Measurements from ENCODE around the gene CDC42EP2.

CDC42EP2 gene

DNA sequence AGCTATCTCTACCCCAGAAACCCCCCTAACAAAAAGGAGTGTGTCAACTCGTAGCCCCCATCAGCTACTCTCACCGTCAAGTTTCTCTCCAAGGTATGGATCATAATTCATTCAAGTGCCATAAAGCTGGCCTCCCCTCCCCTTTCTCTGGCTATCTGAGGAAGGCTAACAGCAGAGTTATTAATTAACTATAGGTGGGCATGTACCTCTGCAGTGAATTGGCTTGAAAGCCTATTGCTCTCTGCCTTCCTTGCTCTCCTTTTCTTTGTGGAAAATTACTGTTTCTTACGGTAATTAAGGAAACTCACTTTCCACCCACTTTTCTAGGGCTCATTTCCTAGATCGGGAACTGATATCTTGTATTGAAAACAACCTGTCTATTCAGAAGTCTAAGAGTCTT, 38.8 kb upstream of the CDC42EP2 start:
- TF ChIP-seq, protein P1, sequence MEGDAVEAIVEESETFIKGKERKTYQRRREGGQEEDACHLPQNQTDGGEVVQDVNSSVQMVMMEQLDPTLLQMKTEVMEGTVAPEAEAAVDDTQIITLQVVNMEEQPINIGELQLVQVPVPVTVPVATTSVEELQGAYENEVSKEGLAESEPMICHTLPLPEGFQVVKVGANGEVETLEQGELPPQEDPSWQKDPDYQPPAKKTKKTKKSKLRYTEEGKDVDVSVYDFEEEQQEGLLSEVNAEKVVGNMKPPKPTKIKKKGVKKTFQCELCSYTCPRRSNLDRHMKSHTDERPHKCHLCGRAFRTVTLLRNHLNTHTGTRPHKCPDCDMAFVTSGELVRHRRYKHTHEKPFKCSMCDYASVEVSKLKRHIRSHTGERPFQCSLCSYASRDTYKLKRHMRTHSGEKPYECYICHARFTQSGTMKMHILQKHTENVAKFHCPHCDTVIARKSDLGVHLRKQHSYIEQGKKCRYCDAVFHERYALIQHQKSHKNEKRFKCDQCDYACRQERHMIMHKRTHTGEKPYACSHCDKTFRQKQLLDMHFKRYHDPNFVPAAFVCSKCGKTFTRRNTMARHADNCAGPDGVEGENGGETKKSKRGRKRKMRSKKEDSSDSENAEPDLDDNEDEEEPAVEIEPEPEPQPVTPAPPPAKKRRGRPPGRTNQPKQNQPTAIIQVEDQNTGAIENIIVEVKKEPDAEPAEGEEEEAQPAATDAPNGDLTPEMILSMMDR (IDR thresholded peaks at IDR 0.05; ENCODE audit: insufficient read depth, low read length, poor library complexity, severe bottlenecking), result no peak
- TF ChIP-seq EZH2phosphoT487 (conservative IDR thresholded peaks at IDR 0.05; ENCODE audit: low read length), result no peak
- Histone ChIP-seq H3K4me3 (ENCODE audit: insufficient read depth, low read length, poor library complexity, severe bottlenecking) (no peak overlapping the region), H3K9me2 (replicated peaks; ENCODE audit: insufficient read depth, low read length) (no peaks in the 10 kb centered on the region), H3K27me3 (ENCODE audit: low read length) (no peaks in the 10 kb centered on the region), H3K9me3 (ENCODE audit: insufficient read depth, low read length) (no peaks in the 10 kb centered on the region), H3K79me2 (ENCODE audit: insufficient read depth, low read length) (no peaks in the 10 kb centered on the region), H3F3A (ENCODE audit: insufficient read depth) (no peaks in the 10 kb centered on the region; the same call in 1 of the 2 replicates), H3K27ac (ENCODE audit: low read depth, low read length) (no peak overlapping the region), H3K9ac (ENCODE audit: low read length) (no peak overlapping the region), H3K4me2 (ENCODE audit: low read depth, low read length, poor library complexity, severe bottlenecking) (no peak overlapping the region), H4K20me1 (ENCODE audit: low read depth, low read length) (no peaks in the 10 kb centered on the region), H3K36me3 (ENCODE audit: low read length) (peaks cover 35% of the 10 kb centered on the region), H2AFZ (ENCODE audit: low read depth, low read length, severe bottlenecking) (no peak overlapping the region)

DNA sequence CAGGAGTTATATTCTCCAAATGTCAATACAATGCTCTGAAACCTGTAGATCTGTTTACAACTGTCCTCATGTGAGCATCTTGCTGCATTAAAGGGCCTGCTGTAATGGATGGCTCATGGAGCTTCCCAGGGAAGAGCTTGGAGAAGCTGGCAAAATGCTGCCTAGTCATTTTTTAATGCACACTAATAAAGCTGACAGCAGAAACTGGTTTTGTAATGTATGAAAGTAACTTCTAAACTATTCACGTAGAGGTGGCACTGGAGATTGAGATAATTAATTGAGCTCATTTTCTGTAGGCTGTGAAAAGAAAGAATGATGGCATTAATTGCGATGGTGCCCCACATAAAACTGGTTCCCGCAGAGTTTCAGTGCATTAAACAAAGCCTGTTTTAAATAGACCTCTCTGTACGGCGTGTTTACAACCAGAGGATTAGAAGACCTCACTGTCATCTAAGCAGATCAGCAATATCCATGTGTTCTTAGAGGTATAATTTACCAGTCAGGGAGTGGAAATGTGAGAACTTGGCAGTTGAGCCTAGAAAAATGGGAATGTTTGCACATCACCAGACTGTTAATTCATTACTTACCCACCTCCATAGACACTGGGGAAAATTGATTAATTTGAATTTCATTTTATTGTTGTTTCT, 36.9 kb upstream of the CDC42EP2 start:
- Histone ChIP-seq H3F3A (ENCODE audit: insufficient read depth) (no peaks in the 10 kb centered on the region; the same call in 1 of the 2 replicates), H3K27ac (ENCODE audit: low read depth, low read length) (no peak overlapping the region), H3K9me2 (replicated peaks; ENCODE audit: insufficient read depth, low read length) (no peaks in the 10 kb centered on the region), H3K27me3 (ENCODE audit: low read length) (no peaks in the 10 kb centered on the region), H3K9ac (ENCODE audit: low read length) (no peak overlapping the region), H3K9me3 (ENCODE audit: insufficient read depth, low read length) (no peaks in the 10 kb centered on the region), H3K4me2 (ENCODE audit: low read depth, low read length, poor library complexity, severe bottlenecking) (no peak overlapping the region), H4K20me1 (ENCODE audit: low read depth, low read length) (no peaks in the 10 kb centered on the region), H3K36me3 (ENCODE audit: low read length) (peaks cover 39% of the 10 kb centered on the region), H2AFZ (ENCODE audit: low read depth, low read length, severe bottlenecking) (no peak overlapping the region), H3K79me2 (ENCODE audit: insufficient read depth, low read length) (no peaks in the 10 kb centered on the region), H3K4me3 (ENCODE audit: insufficient read depth, low read length, poor library complexity, severe bottlenecking) (no peak overlapping the region)
- TF ChIP-seq EZH2phosphoT487 (conservative IDR thresholded peaks at IDR 0.05; ENCODE audit: low read length), result no peak
- TF ChIP-seq, protein P1 (IDR thresholded peaks at IDR 0.05; ENCODE audit: insufficient read depth, low read length, poor library complexity, severe bottlenecking), result no peak

DNA sequence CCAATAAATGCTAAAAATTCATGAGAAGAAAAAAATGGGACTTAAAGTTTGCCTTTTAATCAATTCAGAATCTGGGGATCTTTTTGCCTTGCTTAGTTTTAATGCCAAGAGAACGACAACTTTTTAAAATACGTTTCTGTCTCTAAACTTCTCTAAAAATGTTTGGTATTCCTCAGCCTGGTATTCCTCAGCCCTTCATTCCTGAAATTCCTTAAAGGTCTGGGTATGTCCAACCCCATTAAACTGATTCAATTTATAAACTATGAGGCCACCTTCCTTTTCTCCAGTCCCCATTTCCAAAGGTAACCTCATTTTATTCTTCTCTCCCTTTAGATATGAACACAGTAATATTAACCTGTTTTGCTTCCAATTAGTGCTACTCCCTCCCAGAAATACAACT, 36.3 kb upstream of the CDC42EP2 start:
- H3K36me3 ChIP-seq (ENCODE audit: low read length), result peaks cover 39% of the 10 kb centered on the region
- no peaks in the 10 kb centered on the region for H3K79me2 ChIP-seq (ENCODE audit: insufficient read depth, low read length)
- no peaks in the 10 kb centered on the region for H3K27me3 ChIP-seq (ENCODE audit: low read length)
- no peak overlapping the region for H3K27ac ChIP-seq (ENCODE audit: low read depth, low read length)
- TF ChIP-seq EZH2phosphoT487 (conservative IDR thresholded peaks at IDR 0.05; ENCODE audit: low read length), result no peak
- TF ChIP-seq, protein P1 (IDR thresholded peaks at IDR 0.05; ENCODE audit: insufficient read depth, low read length, poor library complexity, severe bottlenecking), result no peak
- no peak overlapping the region for H2AFZ ChIP-seq (ENCODE audit: low read depth, low read length, severe bottlenecking)
- H3K4me3 ChIP-seq (ENCODE audit: insufficient read depth, low read length, poor library complexity, severe bottlenecking), result no peak overlapping the region
- H3F3A ChIP-seq (ENCODE audit: insufficient read depth), result no peaks in the 10 kb centered on the region; the same call in 1 of the 2 replicates
- H3K9ac ChIP-seq (ENCODE audit: low read length), result no peak overlapping the region
- H3K9me2 ChIP-seq (replicated peaks; ENCODE audit: insufficient read depth, low read length), result no peaks in the 10 kb centered on the region
- no peaks in the 10 kb centered on the region for H4K20me1 ChIP-seq (ENCODE audit: low read depth, low read length)
- H3K4me2 ChIP-seq (ENCODE audit: low read depth, low read length, poor library complexity, severe bottlenecking), result no peak overlapping the region
- H3K9me3 ChIP-seq (ENCODE audit: insufficient read depth, low read length), result no peaks in the 10 kb centered on the region
